ENCODE data around the gene KBTBD12.
"Not testable (repeated sequence)": the region's sequence is repeated elsewhere in the genome, so short reads cannot be mapped to it uniquely, and the experiment has no call there.

The KBTBD12 gene

DNA sequence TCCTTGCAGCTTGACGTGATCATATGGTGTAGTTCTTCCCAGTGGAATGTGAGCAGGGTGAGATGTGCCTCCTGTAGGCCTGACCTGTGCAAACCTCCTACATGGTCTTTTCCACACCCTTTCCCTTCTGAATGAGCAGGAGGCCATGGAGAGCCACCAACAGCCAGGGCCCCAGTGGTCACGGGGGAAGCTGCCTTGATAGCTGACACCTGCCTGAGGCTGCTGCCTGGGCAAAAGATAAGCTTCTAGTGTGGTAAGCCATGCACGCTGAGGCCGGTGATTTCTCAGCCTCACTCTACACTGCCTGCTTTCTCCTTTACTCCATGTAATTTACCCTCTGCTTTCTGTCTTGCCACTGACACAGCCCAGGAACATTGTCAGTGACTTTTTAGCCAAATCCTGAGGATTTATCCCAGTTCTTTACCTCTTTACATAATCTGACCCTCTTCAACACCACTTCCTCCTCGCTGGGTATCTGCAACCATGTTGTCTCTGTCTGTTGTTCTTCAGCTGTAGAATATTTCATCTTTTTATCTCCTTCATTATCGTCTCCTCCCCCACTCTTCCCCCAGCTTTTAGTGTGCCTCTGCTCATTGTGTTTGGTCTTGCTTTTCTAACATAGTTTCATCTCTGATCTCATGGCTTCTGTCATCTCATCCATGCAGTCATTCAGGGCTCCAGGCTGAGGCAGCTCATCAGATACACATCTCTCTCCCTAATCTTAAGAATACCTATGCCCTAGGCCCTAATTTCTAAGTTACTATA lies 11.2 kb upstream of the KBTBD12 start:
- DNase-seq (ENCODE audit: low read depth), result no peak

DNA sequence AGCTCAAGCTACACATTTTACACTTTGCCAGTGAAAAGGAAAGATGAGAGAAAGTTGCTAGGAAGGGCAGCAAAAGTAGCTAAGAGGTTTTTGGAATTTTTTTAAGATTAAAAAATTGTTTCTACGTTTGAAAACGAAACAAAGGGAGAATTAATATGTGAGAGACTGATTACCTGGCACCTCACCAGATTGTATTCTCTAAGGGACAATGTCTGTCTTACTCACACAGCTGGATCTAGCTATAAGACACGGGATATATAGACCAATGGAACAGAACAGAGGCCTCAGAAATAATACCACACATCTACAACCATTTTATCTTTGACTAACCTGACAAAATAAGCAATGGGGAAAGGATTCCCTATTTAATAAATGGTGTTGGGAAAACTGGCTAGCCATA lies 9.5 kb upstream of the KBTBD12 start:
- no peak for DNase-seq (ENCODE audit: low read depth)

DNA sequence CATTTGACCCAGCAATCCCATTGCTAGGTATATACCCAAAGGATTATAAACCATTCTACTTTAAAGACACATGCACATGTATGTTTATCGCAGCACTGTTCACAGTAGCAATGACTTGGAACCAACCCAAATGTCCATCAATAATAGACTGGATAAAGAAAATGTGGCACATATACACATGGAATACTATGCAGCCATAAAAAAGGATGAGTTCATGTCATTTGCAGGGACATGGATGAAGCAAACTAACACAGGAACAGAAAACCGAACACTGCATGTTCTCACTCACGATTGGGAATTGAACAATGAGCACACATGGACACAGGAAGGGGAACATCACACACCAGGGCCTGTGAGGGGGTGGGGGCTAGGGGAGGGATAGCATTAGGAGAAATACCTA lies 8.4 kb upstream of the KBTBD12 start:
- not testable (repeated sequence) for DNase-seq (ENCODE audit: low read depth)

DNA sequence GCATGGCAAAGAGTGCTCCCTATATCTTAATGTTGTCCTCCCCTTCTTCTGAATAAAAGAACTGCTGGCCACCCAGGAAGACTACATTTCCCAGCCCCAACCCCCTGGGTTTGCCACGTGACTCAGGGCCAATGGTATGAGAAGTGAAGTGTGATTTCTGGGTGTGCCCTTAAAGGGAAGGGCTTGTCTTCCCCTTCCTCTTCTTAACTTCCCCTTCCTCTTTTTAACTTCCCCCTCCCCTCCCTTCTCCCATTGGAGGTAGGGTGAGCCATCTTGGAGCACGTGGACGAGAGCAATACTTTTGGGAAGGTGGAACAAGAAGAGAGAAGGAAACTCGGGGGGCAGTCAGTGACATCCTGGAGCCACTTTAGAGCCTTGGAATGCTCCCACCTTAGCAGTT lies 6.8 kb upstream of the KBTBD12 start:
- DNase-seq (ENCODE audit: low read depth), result no peak

DNA sequence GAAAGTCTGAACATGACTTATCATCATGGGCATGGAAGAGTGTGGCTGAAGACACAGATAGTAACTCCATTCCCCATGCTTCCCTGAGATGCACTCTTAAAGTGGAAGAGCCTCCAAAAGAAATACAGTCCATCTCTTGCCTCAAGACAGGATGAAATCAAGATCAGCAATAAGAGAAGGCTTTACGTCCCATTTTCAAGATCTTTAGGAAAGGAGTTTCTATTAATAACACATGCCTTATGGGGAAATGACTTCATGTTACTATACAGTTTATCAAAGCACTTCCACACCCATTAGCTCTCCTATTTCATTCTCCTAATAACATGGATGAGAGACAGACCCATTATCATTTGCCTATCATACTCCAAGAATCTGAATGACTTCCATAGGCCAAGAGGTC lies 6.1 kb upstream of the KBTBD12 start:
- DNase-seq (ENCODE audit: low read depth), result no peak

DNA sequence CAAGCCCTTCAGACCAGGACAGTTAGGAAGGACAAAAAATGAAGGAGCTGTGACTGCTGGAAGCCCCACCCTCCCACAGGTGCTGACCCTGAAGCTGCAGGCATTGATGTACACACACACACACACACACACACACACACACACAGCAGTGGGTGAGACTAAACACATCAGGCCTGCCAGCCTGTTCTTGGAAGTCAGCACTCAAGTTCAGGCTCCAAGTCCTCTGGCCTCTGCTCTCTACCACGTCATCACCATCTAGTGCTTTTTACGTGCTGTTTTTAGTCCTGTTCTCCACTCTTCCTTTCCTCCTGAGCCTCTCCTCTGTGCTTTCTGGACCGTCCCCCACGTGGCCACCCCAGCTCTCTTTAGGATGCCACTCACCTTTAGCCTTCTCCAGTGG lies 5.4 kb upstream of the KBTBD12 start:
- no peak for DNase-seq (ENCODE audit: low read depth)

DNA sequence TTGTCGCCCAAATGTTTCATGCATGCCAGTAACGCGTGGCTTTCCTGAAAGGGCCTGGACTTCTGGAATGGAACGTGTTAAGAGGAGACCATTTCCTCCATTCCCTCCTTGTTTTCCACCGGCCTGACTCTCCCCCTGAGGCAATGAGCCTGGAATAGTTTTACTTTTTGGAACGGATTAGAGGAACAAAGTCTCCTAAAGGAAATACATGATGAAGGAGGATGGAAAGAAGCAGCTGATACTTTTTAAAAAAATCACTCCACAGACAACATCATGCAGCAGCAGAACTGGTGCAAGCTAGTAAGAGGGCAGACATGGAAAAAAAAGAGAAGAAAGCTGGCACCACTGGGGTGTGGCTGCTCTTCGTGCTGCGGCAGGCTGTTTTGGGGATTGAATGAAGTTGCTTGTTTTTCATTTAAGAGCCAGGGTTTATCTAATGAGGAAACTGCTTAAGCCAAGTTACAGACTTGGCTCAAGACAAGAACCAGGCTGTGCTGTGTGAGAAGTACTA lies 3.6 kb upstream of the KBTBD12 start:
- no peak for DNase-seq (ENCODE audit: low read depth)

DNA sequence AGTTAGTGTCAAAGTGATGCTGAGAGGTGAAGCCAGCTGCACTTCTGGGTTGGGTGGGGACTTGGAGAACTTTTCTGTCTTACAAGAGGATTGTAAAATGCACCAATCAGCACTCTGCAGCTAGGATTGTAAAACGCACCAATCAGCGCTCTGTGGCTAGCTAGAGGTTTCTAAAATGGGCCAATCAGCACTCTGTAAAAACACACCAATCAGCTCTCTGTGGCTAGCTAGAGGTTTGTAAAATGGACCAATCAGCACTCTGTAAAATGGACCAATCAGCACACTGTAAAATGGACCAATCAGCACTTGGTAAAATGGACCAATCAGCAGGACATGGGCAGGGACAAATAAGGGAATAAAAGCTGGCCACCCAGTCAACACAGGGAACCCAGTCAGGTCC lies 1.2 kb upstream of the KBTBD12 start:
- not testable (repeated sequence) for DNase-seq (ENCODE audit: low read depth)

DNA sequence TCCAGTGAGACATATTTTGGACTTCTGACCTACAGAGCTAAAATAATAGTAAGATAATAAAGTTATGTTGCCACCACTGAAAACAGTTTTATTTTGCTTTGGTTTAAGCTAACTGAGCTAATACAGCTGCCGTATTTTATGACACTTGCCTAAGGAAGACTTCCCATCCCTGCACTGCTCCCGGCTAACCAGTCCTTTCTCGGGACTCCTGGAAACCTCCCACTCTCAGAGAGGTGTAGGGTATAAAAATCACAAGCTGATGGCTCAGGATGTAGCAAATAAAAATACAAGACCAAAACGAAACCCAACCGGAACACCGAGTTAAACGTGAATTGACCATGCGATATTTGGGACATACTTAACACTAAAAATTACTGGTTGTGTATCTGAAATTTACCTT lies 448 bp upstream of the KBTBD12 start:
- DNase-seq (ENCODE audit: low read depth), result no peak

DNA sequence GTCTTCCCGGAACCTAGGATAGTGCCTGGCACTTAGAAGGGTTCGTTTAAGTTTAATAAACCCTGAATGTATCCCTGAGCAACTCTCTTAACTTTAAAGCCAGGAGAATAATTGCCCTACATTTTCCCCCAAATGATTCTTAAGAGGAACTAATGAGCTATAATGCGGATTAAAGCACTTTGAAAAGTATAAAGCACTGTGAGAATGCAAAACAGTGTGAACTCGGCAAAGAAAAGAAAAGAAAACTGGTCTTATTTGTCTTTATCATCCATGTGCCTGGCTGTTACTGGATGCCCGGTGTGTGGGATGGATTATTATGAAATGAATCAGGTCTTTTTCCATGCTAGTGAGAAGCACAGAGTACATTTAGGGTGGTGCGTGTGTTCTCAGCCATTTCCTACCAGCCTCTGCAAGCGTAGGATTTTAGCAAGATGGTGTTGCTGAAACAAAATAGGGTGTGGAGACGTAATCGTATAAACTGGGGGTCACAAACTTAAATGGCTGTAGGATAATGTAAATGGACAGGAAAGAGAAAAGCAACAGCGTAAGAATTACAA lies 983 bp downstream of the KBTBD12 start:
- no peak for DNase-seq (ENCODE audit: low read depth)

DNA sequence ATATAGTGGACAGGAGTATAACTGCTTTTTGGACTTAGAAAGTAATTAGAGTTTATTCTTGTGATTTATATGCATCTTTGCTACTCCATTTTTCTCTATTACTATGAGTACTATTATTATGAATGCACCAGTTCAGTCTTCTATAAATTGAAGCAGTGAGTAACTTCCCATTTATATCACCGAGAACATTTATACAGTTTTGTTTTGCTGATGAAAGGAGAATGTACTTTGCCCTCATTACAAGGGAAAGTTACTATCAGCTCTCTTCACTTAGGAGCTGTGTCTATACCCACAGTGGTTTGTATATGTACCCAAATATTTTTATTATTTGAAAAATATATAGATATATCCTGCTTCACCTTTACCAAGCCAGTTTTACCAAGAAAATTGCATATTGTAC lies 5.7 kb downstream of the KBTBD12 start:
- no peak for DNase-seq (ENCODE audit: low read depth)

DNA sequence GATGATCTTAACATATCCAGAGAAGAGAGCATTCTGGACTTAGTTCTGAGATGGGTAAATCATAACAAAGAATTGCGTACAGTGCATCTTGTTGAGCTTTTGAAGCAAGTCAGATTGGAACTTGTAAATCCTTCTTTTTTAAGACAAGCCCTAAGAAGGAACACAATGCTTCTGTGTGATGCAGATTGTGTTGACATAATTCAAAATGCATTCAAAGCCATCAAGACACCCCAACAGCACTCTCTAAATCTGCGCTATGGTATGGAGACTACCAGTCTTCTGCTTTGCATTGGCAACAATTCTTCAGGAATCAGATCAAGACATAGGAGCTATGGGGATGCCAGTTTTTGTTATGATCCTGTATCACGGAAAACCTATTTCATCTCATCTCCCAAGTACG lies 8.6 kb downstream of the KBTBD12 start:
- DNase-seq (ENCODE audit: low read depth), result no peak

DNA sequence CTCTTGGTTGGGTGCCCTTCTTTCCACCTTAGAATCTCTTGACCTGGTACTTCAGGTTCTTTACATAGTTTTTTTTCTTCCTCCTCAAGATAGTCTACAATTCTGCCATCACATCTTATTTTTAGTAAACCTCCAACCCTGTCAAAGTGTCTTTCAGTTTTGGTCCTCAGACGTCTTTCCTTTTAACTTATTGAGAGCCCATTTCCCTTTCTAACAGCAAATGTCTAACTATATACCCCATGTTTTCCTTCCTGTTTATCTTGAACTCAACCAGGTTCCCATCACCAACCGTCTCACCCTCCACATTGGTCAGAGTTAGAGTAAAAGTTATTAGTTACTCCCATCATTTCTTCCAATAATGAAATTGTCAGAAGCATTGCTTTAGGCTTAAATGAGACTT lies 10.4 kb downstream of the KBTBD12 start:
- no peak for DNase-seq (ENCODE audit: low read depth)

DNA sequence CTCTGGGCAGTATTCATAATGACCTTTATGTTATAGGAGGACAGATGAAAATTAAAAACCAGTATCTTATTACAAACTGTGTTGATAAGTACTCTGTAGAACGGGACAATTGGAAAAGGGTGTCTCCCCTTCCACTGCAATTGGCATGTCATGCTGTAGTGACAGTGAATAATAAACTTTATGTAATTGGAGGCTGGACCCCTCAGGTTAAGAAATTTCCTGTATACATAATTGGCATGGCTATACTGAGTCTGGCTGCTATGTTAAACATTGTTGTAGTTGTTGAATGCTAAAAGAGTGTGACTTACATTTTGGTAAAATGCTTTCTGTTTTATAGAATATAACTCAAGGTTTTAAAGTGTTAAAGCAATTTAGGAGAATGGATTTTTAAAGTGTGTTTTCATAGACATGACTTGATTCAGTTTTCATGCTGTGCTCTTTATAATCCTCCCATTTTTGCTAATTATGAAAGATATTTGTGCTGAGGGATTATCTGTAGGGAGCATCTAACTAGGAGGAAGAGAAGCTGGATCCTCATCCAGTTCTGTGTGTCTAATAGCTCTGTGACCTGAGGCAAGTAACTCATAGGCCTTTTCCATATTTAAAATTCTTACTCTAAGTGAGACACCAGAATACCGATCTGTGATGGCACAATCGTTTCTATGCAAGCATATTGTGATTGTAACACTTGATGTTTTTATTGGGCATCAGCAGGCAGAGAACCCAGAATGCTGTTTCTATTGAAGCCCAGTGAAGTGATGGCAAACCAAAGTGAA lies 13.0 kb downstream of the KBTBD12 start:
- no peak for DNase-seq (ENCODE audit: low read depth)

DNA sequence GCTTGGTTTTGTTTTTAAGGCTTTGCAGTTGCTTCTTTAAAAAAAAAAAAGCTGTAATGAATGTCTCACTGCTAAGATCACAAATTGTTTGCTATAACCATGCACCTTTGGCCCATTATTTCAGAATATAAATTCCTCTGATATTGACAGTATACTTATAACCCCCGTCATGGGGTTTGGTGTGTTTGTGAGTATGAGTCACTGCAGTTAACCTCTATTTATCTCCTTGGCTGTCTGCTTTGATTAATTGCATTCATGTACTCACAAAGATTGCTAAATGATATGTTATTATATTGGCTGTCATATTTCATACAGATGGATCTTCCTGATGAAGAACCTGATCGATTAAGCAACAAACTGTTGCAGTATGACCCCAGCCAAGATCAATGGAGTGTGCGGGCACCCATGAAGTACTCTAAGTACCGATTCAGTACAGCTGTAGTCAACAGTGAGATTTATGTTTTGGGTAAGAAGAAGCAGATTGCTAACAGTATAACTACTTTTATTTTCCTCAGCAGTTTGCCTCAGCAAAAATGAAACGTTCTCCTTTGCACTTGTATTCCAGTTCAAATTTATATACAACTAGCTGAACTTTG lies 14.9 kb downstream of the KBTBD12 start:
- no peak for DNase-seq (ENCODE audit: low read depth)

DNA sequence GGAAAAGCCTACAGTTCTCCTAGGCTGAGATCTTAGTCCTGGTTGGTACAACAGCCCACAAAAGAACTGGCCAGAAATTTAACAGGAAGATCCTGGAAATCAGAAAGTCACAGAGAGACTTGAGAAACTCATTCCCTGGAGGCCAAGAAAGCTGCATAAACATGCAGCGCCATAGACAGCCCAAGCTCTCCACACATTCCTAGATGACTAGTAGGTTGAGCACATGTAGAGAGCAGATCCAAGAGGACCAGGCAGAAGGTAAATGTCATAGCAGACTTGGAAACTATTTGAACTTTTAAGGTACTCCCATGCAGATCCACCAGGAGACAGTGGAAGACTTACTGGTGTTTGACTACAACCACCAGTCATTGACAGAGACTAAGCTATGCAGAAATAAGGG lies 18.4 kb downstream of the KBTBD12 start:
- no peak for DNase-seq (ENCODE audit: low read depth)

DNA sequence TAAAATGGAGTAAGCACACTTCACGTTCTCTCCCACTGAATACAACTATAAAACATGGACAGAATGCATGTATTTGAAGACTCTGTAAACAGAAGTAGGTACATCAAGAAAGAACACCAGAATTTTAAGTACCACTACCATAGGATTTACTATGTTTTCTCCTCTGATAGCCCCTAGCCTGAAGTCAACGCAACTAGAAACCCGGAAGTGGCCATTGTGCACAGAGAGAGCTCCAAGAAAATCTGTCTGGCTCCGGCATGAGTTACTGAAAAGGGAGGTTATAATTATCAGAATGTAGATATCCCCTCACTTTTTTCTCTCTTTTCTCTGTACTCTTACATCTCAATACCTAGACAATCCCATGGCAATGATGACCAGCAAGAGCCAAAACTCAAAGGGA lies 23.8 kb downstream of the KBTBD12 start:
- DNase-seq (ENCODE audit: low read depth), result no peak

DNA sequence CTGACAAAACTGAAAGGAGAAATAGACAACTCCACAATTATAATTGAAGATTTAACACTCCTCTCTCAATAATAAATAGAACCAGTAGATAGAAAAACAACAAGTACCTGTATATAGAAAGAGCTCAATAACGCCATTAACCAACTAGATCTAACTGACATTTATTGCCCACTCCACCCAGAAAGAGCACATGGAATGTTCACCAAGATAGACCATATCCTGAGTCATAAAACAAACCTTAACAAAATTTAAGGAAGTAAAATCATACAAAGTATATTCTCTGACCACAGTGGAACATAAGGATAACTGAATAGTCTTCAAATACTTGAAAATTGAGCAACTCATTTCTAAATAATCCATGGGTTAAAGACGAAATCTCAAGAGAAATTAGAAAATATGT lies 25.1 kb downstream of the KBTBD12 start:
- DNase-seq (ENCODE audit: low read depth), result no peak

DNA sequence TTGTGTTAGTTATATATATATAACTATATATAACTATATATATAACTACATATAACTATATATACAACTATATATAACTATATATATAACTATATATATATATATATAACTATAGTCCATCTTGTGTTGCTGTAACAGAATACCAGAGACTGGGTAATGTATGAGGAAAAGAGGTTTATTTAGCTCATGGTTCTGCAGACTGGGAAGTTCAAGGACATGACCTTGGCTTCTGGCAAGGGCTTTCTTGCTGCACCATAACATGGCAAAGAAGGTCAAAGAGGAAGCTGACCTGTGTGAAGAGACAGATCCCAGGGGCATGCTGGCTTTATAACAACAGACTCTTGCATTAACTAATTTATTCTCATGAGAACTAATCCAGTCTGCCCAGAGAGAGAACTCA lies 27.6 kb downstream of the KBTBD12 start:
- no peak for DNase-seq (ENCODE audit: low read depth)

DNA sequence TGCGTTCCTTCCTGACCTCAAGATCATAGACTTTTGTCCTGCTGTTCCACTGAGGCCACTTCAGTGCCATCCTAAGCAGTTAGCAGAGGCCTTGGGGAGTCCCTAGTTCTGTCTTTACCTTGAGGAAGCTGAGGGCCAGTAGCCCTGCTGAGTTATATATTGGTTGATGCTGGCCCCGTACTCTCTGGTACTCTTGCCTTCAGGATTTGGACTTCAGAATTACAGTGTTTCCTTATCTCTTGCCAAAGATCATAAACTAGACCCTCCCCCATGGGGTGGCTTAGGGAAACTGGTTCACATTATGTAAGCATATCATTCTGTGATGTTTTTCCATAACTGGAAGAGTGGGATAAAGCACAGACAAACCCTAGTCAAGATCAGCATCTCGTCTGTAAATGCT lies 33.2 kb downstream of the KBTBD12 start:
- DNase-seq (ENCODE audit: low read depth), result no peak

DNA sequence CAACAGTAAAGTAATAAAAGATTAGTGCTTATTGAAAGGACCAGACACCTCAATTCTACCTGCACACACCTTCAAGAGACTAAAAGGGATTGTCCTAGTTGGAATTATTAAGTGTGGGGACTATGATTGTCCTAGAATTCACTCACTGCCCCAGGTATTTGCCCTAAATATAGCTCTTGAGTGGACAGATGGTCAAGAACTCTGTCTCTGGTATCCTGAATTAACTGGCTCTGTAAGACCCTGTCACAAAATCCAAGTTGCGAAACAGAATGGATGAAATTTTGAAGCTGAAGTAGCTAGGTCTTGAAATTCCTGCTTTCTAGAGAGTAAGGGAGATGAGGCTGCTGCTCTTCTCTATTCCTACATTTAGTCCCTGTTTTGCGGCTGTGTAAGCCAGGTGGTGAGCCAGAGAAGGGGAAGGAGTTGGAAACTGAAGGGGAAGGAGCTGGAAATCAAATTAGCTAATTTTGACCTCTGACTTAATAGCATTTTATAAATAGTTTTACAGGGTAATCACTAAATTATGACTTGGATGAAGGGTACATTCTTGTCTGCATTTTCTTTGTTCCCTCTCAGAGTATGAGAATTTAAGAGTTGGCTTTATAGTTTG lies 34.5 kb downstream of the KBTBD12 start:
- no peak for DNase-seq (ENCODE audit: low read depth)

DNA sequence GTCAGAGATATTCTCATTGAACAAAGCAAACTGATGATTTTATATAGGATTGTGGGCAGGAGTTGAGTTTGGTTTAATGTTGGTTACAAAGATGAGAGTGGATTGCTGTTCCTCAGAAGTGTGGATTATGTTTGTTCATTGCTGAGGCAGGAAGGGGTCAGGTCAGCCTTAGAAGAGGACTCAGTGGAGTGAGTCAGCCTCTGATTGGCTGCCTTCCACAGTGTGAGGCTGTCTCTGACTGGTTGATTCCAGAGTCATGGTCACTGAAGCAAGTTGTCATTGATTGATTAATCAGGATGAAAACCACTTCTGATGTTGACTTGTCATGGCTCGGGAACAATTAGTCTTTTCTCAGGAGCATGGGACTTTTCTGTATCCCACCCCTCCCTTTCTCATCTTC lies 36.2 kb downstream of the KBTBD12 start:
- no peak for DNase-seq (ENCODE audit: low read depth)
